Uterus (tissue), 4 donors: ENCODE results near the gene PRC1. TPM values are rescaled to one million over a fixed set of nuclear protein-coding genes. Genes with fewer than 3 reads are reported as not detected.

ENCODE experiments used
- DNase-seq, 2 donors: peaks; one replicate each; pipeline ENCODE4 v3.0.0-alpha.2; 2019 to 2020
- H3K27ac ChIP-seq, 2 donors: fragments of 200-600 bp; sonication (generic); 1 replicate in 1 of 2; 2 replicates in 1 of 2; pipeline ENCODE4 v1.5.1; 2016 to 2018
- H3K27me3 ChIP-seq, 2 donors: fragments of 200-600 bp; sonication (generic); one replicate each; pipeline ENCODE4 v1.5.1; 2018 to 2019; ENCODE audit warnings: control low read depth in 1 of 2
- H3K36me3 ChIP-seq, 2 donors: fragments of 200-600 bp; sonication (generic); one replicate each; pipeline ENCODE4 v1.5.1; 2019; ENCODE audit warnings: control low read depth in 1 of 2
- H3K4me1 ChIP-seq, 2 donors: fragments of 200-600 bp; sonication (generic); one replicate each; pipeline ENCODE4 v1.5.1; 2018 to 2019; ENCODE audit warnings: control low read depth in 1 of 2
- H3K4me3 ChIP-seq, 2 donors: fragments of 200-600 bp; sonication (generic); 1 replicate in 1 of 2; 2 replicates in 1 of 2; pipeline ENCODE4 v1.5.1; 2018 to 2019; ENCODE audit warnings: mild to moderate bottlenecking in 1 of 2
- H3K9me3 ChIP-seq, 2 donors: fragments of 200-600 bp; sonication (generic); one replicate each; pipeline ENCODE4 v1.5.1; 2019; ENCODE audit warnings: control low read depth in 1 of 2
- POLR2A ChIP-seq, 2 donors: fragments of 450-650 bp; IDR thresholded peaks; one replicate each; pipeline ENCODE4 v1.6.1; 2016; ENCODE audit warnings: antibody characterized with exemption in 2 of 2, mild to moderate bottlenecking in 1 of 2, moderate library complexity in 1 of 2
- intact Hi-C: fragments of 100-400 bp; cut with DNase I; formaldehyde crosslinking; loops from one replicate; pipeline ENCODE4 v1.15.1; 2023; ENCODE audit warnings: low total_unique reads
- small RNA-seq: library from RNA; depleted of rRNA; stranded (forward); fragments of <200 nt; gene quantifications from one replicate; pipeline ENCODE3, GENCODE V24; 2016
- total RNA-seq, 4 donors: library from RNA; depleted of rRNA in 3 of 4; stranded (reverse); fragments of >200 nt in 3 of 4; gene quantifications; one replicate each; pipeline versions ENCODE4 v1.1.0 to v1.2.4, GENCODE V29; 2014 to 2023
- TF ChIP-seq, protein P1 (sequence below), 4 experiments: fragments of 200-600 bp in 2 of 4; fragments of 450-650 bp in 2 of 4; sonication (generic) in 2 of 4; IDR thresholded peaks; one replicate each; pipeline ENCODE4 v1.5.1; 2016 to 2019; ENCODE audit warnings: antibody characterized with exemption in 4 of 4, mild to moderate bottlenecking in 2 of 4, moderate library complexity in 1 of 4
- donor health status: DM: yes; HTN: yes; CAD: no.

Gene PRC1
- total RNA-seq, 4 donors from 2014 or later = 7.1 to 95.0 (median 9.4) TPM; not detected in 1

DNA sequence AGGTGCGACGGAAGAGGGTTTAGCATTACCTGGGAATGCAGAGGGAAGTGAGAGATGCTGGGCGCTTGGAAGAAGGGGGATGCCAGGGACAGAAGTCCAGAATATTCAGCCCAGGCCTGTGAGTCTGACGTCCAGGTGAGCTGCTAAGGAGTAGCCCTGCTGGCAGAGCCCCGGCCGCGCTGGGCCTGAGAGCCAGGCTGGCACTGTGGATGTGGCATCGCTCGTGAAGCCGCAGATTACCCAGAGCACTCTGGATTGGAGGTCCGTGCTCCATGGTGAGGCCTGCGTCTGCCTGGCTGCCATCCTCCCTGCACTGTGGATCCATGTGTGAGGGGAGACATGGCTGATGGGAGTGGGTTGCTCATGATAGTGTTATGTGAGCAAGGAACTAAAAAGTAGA is 76.8 kb downstream of the PRC1 start:
- intact Hi-C loops = no loop called here
- H3K27me3 ChIP-seq = no peaks in the 10 kb centered on the region
- H3K9me3 ChIP-seq = no peaks in the 10 kb centered on the region
- H3K36me3 ChIP-seq = no peaks in the 10 kb centered on the region
- TF ChIP-seq, protein P1, sequence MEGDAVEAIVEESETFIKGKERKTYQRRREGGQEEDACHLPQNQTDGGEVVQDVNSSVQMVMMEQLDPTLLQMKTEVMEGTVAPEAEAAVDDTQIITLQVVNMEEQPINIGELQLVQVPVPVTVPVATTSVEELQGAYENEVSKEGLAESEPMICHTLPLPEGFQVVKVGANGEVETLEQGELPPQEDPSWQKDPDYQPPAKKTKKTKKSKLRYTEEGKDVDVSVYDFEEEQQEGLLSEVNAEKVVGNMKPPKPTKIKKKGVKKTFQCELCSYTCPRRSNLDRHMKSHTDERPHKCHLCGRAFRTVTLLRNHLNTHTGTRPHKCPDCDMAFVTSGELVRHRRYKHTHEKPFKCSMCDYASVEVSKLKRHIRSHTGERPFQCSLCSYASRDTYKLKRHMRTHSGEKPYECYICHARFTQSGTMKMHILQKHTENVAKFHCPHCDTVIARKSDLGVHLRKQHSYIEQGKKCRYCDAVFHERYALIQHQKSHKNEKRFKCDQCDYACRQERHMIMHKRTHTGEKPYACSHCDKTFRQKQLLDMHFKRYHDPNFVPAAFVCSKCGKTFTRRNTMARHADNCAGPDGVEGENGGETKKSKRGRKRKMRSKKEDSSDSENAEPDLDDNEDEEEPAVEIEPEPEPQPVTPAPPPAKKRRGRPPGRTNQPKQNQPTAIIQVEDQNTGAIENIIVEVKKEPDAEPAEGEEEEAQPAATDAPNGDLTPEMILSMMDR (IDR thresholded peaks at IDR 0.05) = no peak
- TF ChIP-seq POLR2A (IDR thresholded peaks at IDR 0.05) = no peak
- no peak overlapping the region for H3K4me3 ChIP-seq
- no peaks in the 10 kb centered on the region for H3K4me1 ChIP-seq
- H3K27ac ChIP-seq = no peak overlapping the region
- no peak for DNase-seq

DNA sequence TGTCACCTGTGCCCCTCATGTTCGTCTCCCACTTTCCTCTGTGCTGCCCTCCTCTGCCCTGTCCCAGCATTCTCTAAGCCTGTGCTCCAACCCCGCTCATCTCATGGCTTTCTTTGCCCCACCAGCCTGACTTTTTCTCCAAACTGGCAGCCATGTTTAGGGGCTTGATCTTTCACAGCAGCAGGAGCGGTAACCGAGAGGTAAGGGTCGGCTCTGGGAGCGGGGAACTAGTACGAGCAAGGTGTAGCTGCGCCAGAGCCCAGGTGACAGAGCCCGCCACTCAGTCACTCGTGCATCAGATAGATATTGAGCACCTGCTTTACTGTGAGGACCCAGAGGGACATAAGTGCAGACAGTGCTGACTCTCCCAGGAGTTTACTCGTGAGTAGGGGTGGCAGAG is 77.9 kb downstream of the PRC1 start:
- no peaks in the 10 kb centered on the region for H3K27me3 ChIP-seq
- DNase-seq = no peak
- intact Hi-C loops = no loop called here
- H3K4me1 ChIP-seq = no peaks in the 10 kb centered on the region
- TF ChIP-seq, protein P1 (IDR thresholded peaks at IDR 0.05) = no peak
- no peak for TF ChIP-seq POLR2A (IDR thresholded peaks at IDR 0.05)
- H3K4me3 ChIP-seq = no peak overlapping the region
- H3K9me3 ChIP-seq = no peaks in the 10 kb centered on the region
- no peak overlapping the region for H3K27ac ChIP-seq
- H3K36me3 ChIP-seq = no peaks in the 10 kb centered on the region

Small RNA genes within 50 kb of the gene (small RNA-seq; reads per million reads assigned to genes)
- not detected for gene RF00019

Other genes starting within 250 kb of the PRC1 start
- gene FURIN, start 125.9 kb downstream of the PRC1 start, total RNA-seq = 10 to 100 TPM; 20.5 to 54.8 (median 30.5) TPM
- gene FES, start 110.0 kb downstream of the PRC1 start, total RNA-seq = 100 to 1,000 TPM in 1 of 4 donors, 10 to 100 TPM in 2, 1 to 10 TPM in 1; 4.4 to 968 (median 60.1) TPM
- 10 to 100 TPM; 15.9 to 92.0 (median 19.8) TPM for gene MAN2A2, start 91.2 kb downstream of the PRC1 start, total RNA-seq
- 10 to 100 TPM in 2 of 4 donors, 1 to 10 TPM in 1, under 1 TPM in 1; 0.59 to 14.0 (median 7.2) TPM for gene HDDC3, start 62.0 kb downstream of the PRC1 start, total RNA-seq
- gene UNC45A, start 59.2 kb downstream of the PRC1 start, total RNA-seq = 10 to 100 TPM; 42.8 to 89.5 (median 65.4) TPM
- gene RCCD1, start 39.7 kb downstream of the PRC1 start, total RNA-seq = 10 to 100 TPM in 2 of 4 donors, 1 to 10 TPM in 2; 7.4 to 16.5 (median 11.6) TPM
- gene VPS33B, start 28.1 kb upstream of the PRC1 start, total RNA-seq = 10 to 100 TPM in 1 of 4 donors, 1 to 10 TPM in 3; 6.7 to 12.6 (median 8.1) TPM
- gene SV2B, start 105.7 kb upstream of the PRC1 start, total RNA-seq = 1 to 10 TPM in 1 of 4 donors, under 1 TPM in 3; 0.26 to 1.1 (median 0.87) TPM